GM12801 (cell line): ENCODE results near the gene ERVMER34-1.

Experiments used
- TF ChIP-seq, protein P1 (sequence below): IDR thresholded peaks from one replicate; pipeline ENCODE4 v1.5.1; 2011; ENCODE audit warnings: control low read depth; ENCODE audit not compliant: insufficient read length; ENCODE audit errors: extremely low read depth

Gene ERVMER34-1

DNA sequence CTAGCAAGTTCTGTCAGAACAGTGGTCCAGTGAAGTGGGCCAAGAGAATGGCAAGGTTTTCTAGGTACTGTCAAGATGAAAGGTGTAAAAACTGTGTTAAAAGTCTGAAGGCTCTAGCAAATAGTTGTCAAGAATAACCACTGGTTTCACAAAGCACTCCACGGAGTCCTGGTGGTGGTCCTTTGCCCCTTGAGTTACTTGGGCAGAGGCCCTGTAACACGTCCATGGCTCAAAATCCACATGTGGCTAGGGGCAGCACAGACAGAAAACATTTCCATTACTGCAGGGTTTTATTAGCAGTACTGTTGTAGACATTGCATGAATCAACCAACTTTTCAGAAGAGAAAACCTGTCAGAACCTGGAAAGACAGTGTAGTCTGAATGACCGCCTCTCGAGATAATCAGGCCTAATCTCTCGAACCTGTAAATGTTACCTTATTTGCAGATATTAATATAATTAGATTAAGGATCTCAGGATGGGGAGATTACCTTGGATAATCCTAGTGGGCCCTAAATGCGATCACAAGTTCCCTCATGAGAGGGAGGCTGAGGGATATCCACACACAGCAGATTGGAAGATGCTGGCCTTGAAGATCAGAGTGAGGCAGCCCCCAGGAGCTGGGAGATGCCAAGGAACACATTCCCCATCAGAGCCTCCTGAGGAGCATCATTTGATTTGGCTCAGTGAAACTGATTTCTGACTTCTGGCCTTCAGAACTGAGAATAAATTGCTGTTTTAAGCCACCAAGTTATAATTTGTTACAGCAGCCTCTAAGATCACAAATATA lies 34.7 kb downstream of the ERVMER34-1 start:
- TF ChIP-seq, protein P1, sequence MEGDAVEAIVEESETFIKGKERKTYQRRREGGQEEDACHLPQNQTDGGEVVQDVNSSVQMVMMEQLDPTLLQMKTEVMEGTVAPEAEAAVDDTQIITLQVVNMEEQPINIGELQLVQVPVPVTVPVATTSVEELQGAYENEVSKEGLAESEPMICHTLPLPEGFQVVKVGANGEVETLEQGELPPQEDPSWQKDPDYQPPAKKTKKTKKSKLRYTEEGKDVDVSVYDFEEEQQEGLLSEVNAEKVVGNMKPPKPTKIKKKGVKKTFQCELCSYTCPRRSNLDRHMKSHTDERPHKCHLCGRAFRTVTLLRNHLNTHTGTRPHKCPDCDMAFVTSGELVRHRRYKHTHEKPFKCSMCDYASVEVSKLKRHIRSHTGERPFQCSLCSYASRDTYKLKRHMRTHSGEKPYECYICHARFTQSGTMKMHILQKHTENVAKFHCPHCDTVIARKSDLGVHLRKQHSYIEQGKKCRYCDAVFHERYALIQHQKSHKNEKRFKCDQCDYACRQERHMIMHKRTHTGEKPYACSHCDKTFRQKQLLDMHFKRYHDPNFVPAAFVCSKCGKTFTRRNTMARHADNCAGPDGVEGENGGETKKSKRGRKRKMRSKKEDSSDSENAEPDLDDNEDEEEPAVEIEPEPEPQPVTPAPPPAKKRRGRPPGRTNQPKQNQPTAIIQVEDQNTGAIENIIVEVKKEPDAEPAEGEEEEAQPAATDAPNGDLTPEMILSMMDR = no peak

DNA sequence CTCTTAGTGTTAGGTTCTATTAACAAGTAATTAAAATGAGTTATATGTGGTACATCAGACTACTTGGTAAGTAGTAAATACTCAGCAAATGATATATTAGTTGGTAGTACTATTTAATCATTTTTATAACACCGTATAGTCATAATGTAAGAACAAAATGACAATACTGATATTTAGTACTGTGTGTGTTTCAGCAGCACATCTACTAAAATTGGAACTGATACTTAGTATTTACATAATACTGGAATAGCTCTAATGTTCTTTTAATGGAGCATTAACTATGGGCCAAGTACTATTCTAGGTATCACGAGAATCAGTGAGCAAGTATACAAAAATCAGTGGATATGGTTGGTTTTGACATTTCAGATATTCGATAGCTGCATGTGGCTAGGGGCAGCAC lies 35.3 kb downstream of the ERVMER34-1 start:
- TF ChIP-seq, protein P1 = no peak

DNA sequence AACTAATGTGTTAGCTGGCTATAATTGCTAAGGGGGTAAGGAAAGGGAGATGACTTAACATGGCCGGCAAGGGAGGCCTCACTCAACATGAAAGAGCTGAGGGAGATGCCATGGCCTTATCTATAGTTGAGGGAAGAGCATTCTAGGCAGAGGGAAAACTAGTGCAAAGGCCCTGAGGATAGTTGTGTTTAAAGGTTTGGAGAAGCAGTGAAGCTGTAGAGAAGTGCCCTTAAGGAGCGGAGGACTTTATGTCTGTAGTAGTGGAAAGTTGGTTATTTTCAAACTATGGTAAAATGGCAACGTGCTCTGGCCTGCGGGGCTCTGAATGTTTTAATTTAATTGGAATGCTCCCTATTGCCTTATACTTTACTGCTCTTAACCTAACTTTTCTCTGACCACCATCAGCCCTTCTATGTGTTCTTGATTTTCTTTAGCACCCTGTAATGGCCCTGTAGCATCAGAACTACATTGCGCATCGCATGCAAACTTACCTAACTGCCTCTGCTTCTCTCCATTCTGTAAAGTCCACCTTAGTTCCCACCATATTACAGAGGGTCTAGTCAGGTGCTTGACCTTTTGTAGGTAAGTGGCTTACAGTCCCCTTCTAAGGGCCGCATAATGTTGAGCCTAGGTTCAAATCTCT lies 35.8 kb downstream of the ERVMER34-1 start:
- TF ChIP-seq, protein P1 = no peak

DNA sequence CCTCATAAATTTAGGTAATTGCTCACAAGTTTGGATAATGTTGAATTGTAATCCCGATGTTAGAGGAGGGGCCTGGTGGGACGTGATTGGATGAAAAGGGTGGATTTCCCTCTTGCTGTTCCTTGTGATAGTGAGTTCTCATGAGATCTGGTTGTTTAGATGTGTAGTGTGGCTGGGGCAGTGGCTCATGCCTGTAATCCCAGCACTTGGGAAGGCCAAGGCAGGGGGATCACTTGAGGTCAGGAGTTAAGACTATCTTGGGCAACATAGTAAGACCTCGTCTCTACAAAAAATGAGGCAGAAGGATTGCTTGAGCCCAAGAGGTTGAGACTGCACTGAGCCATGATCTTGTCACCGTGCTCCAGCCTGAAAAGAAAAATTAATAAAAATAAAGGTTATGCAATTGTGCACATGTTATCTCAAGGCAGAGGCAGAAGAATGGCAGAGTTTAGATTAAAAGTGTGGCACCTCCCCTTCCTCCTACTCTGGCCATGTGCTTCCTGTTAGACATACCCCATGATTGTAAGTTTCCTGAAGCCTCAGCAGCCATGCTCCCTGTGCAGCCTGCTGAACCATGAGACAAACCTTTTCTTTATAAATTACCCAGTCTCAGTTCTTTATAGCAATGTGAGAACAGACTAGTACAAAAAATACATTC lies 36.5 kb downstream of the ERVMER34-1 start:
- TF ChIP-seq, protein P1 = no peak

DNA sequence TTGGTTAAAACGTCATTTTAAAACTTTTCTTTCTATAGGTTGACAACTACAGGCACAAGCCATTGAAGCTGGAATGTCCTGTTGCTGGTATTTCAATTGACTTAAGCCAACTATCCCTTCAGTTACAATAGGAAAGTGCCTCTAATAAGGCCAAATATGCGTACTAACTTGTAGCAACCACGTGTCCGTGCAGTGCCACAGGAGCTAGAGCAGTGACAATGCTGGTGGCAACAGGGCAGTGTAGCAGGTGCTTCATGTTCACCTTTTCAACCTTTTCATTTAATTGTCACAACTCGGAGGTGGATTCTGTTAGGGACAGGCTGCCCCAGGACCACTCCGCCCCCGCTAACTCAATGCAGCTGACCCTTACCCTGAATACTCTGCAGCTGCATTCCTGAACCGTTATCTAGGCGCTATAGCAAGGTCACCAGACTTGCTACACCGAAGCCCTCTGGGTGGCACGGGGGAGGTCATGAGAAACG lies 37.7 kb downstream of the ERVMER34-1 start:
- TF ChIP-seq, protein P1 = no peak

DNA sequence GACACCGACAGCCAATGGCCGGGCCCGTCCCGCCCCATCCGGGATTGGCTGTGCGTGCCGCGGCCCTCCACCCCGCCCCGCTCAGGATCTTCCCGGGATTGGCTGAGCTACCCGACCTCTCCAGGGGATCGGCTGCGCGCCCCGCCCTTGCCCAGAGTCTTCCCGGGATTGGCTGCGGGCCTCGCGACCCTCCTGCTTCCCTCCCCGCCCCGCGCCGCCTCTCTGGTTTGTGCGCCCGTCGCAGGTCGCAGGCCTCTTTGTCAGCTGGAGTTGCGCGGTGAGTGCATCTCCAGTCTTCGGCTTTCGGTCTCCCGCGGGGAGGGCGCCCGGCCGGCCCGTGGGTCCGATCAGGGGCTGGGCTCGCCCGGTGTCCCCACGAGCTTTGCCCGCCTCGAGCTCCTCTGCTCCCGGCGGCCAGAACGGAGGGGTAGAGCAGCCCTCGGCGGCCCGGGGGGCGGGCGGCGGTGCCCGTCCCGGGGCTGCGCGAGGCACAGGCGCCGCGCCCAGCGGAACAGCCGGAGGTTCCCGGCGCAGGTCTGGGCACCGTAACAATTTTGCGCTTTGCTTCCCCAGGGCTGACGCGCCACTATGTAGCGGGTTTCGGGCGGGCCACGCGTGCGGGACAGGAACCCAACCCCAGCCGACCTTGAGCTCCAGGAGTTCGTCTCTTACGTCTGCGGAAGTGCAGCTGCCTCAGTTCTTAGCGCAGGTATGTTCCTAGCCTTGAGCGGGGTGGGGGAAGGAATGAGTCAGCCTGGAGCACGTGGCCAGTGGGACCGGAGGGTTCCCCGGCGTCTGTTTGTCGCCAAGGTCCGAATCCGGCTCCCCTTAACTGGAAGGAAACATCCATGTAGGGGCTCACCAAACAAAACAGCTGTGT lies 38.7 kb downstream of the ERVMER34-1 start:
- TF ChIP-seq, protein P1 = no peak
